ENCODE data around the gene AZU1.
A peak's percentile ranks its signal among the peaks of the same experiment; 100 is the strongest.
"Not testable (repeated sequence)": the region's sequence is repeated elsewhere in the genome, so short reads cannot be mapped to it uniquely, and the experiment has no call there.

The AZU1 gene

DNA sequence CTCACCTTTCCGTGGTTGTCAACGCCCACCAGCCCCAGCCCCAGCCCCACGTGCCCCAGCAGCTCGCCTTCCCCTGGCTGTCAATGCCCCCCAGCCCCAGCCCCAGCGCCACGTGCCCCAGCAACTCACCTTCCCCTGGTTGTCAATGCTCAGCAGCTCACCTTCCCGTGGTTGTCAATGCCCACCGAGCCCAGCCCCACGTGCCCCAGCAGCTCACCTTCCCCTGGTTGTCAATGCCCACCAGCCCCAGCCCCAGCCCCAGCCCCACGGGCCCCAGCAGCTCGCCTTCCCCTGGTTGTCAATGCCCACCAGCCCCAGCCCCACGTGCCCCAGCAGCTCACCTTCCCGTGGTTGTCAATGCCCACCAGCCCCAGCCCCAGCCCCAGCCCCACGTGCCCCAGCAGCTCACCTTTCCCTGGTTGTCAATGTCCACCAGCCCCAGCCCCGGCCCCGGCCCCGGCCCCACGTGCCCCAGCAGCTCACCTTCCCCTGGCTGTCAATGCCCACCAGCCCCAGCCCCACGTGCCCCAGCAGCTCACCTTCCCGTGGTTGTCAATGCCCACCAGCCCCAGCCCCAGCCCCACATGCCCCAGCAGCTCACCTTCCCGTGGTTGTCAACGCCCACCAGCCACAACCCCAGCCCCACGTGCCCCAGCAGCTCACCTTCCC is 50.5 kb downstream of the AZU1 start:
- DNase-seq (ENCODE audit: low spot score in 2 of 2); H3K9me3 Mint-ChIP-seq; ATAC-seq; H3K4me1 Mint-ChIP-seq; H3K27ac Mint-ChIP-seq; H3K4me3 Mint-ChIP-seq: not testable (repeated sequence)
- H3K36me3 Mint-ChIP-seq: peaks cover 31% of the 10 kb centered on the region

DNA sequence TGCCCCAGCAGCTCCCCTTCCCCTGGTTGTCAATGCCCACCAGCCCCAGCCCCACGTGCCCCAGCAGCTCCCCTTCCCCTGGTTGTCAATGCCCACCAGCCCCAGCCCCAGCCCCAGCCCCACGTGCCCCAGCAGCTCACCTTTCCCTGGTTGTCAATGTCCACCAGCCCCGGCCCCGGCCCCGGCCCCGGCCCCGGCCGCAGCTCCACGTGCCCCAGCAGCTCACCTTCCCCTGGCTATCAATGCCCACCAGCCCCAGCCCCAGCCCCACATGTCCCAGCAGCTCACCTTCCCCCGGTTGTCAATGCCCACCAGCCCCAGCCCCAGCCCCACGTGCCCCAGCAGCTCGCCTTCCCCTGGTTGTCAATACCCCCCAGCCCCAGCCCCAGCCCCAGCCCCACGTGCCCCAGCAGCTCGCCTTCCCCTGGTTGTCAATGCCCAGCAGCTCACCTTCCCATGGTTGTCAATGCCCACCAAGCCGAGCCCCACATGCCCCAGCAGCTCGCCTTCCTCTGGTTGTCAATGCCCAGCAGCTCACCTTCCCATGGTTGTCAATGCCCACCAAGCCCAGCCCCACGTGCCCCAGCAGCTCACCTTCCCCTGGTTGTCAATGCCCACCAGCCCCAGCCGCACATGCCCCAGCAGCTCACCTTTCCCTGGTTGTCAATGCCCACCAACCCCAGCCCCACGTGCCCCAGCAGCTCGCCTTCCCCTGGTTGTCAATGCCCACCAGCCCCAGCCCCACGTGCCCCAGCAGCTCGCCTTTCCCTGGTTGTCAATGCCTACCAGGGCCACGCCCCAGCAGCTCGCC is 51.3 kb downstream of the AZU1 start:
- not testable (repeated sequence) for DNase-seq (ENCODE audit: low spot score in 2 of 2); H3K4me1 Mint-ChIP-seq; H3K9me3 Mint-ChIP-seq; ATAC-seq; H3K4me3 Mint-ChIP-seq
- peak overlapping the region; percentile 64 for H3K27ac Mint-ChIP-seq
- peaks cover 33% of the 10 kb centered on the region for H3K36me3 Mint-ChIP-seq

DNA sequence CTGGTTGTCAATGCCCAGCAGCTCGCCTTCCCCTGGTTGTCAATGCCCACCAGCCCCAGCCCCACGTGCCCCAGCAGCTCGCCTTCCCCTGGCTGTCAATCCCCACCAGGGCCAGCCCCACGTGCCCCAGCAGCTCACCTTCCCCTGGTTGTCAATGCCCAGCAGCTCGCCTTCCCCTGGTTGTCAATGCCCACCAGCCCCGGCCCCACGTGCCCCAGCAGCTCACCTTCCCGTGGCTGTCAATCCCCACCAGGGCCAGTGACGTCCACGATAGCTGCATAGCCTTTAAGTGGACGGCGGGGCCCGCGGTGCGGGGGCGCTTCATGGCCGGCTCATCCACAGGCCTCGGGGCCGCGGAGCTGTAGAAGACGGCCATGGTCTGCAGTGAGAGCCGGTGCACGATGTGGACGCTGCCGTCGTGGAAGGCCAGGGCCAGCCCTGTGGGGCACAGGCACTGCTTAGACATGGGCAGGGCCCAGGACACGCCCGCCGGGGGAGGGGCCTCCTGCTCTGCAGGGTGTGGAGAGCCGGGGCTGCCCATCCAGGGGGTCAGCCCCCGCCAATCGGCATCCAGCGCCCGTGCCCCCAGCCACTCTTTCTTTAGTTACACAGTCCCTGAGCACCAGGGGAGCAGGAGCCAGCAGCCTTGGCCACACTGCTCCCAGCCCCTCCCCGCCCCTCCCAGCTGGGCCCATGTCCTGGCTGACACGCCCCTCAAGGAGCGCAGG is 52.2 kb downstream of the AZU1 start:
- Mint-ChIP-seq H3K4me1 (no peaks in the 10 kb centered on the region), H3K36me3 (peaks cover 32% of the 10 kb centered on the region), H3K4me3 (no peak overlapping the region), H3K9me3 (no peaks in the 10 kb centered on the region), H3K27ac (no peak overlapping the region)
- ATAC-seq: no peak
- DNase-seq (ENCODE audit: low spot score in 2 of 2): no peak
